Gastroesophageal sphincter (tissue), 3 donors: Measurements from ENCODE around the gene PLEKHA7.

ENCODE experiments used
- CTCF ChIP-seq, 4 experiments: fragments of 200-600 bp in 2 of 4; fragments of 450-650 bp in 2 of 4; sonication (generic) in 1 of 4; IDR thresholded peaks; one replicate each; pipeline ENCODE4 v1.5.1; 2017 to 2019; ENCODE audit warnings: antibody characterized with exemption in 4 of 4, mild to moderate bottlenecking in 2 of 4, moderate library complexity in 2 of 4
- EP300 ChIP-seq: sonication (generic); formaldehyde crosslinking; IDR thresholded peaks from one replicate; pipeline ENCODE4 v1.6.1; 2017; ENCODE audit warnings: antibody characterized with exemption, mild to moderate bottlenecking
- POLR2A ChIP-seq, 2 donors: fragments of 450-650 bp; IDR thresholded peaks; one replicate each; pipeline ENCODE4 v1.6.1; 2017; ENCODE audit warnings: antibody characterized with exemption in 2 of 2, mild to moderate bottlenecking in 2 of 2, moderate library complexity in 1 of 2
- POLR2AphosphoS5 ChIP-seq: sonication (generic); formaldehyde crosslinking; IDR thresholded peaks from one replicate; pipeline ENCODE4 v1.6.1; 2017; ENCODE audit warnings: antibody characterized with exemption

- TF ChIP-seq CTCF (IDR thresholded peaks at IDR 0.05) (no peak), POLR2A (IDR thresholded peaks at IDR 0.05) (no peak), POLR2AphosphoS5 (no peak), EP300 (no peak)
Observed at GRCh38 chr11:16793009-16793408, 221.2 kb downstream of the PLEKHA7 start.
